Measurements from ENCODE around the gene KCNAB2.

KCNAB2 gene

GRCh38 chr1:6150006-6150938 is 104.6 kb downstream of the KCNAB2 start:
- H3K4me3 ChIP-seq (ENCODE audit: low read depth, low read length), result no peak overlapping the region
- no peak for DNase-seq (ENCODE audit: low read depth)
- TF ChIP-seq CTCF (conservative IDR thresholded peaks at IDR 0.05; ENCODE audit: low read depth, low read length), result no peak

Data from choroid plexus epithelial cell (primary cell).